DOHH2 (cell line): Measurements from ENCODE around the gene PDE3B.

Source experiments
- EZH2phosphoT487 ChIP-seq: fragments of 200-600 bp; sonication (generic); IDR thresholded peaks from 2 replicates; pipeline ENCODE4 v1.6.1; 2017; ENCODE audit warnings: borderline replicate concordance, mild to moderate bottlenecking, antibody characterized with exemption, low read length, moderate library complexity, mixed read lengths
- TF ChIP-seq, protein P1 (sequence below): fragments of 200-600 bp; sonication (generic); IDR thresholded peaks from one replicate; pipeline ENCODE4 v1.5.1; 2014; ENCODE audit warnings: antibody characterized with exemption, mild to moderate bottlenecking, low read depth, low read length; ENCODE audit not compliant: poor library complexity, severe bottlenecking

DNA sequence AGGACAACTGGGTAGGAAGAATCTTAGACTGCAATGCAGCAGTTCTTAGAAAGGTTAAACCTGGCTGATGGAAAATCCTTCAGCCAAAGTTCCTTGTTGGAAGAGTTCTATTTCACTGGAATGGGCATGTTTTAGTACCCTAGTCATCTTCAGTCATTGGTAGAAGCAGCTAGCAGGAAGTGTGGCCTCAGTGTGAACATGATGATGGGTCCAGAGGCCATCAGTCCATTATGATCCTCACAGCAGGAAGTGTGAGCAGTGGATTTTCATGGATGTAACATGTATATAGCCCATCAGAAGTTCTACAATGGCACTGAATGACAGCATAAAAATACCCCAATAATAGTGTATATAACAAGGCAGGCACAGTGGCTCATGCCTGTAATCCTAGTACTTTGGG lies 35.9 kb upstream of the PDE3B start:
- TF ChIP-seq, protein P1, sequence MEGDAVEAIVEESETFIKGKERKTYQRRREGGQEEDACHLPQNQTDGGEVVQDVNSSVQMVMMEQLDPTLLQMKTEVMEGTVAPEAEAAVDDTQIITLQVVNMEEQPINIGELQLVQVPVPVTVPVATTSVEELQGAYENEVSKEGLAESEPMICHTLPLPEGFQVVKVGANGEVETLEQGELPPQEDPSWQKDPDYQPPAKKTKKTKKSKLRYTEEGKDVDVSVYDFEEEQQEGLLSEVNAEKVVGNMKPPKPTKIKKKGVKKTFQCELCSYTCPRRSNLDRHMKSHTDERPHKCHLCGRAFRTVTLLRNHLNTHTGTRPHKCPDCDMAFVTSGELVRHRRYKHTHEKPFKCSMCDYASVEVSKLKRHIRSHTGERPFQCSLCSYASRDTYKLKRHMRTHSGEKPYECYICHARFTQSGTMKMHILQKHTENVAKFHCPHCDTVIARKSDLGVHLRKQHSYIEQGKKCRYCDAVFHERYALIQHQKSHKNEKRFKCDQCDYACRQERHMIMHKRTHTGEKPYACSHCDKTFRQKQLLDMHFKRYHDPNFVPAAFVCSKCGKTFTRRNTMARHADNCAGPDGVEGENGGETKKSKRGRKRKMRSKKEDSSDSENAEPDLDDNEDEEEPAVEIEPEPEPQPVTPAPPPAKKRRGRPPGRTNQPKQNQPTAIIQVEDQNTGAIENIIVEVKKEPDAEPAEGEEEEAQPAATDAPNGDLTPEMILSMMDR = no peak
- TF ChIP-seq EZH2phosphoT487 = no peak
